ENCODE data around the gene TMPRSS11F.

DNA sequence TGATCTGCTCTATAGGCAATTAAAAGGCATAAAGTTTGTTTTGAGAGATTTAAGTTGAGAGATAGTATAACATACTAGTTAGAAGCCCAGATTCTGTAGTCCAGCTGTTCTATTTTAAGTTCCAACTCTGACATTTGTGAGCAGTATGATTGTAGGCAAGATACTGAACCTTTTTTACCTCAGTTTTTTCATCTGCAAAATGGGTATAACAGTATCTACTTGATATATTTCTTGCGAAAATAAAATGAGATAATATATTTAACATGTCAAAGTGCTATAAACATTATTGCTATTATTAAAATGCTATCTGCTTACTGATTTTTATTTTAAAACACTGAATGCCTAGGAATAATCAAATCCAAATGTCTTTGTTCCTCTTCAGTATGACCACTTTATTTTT is 19.2 kb downstream of the TMPRSS11F start:
- TF ChIP-seq CTCF (IDR thresholded peaks at IDR 0.05) (no peak), EZH2 (IDR thresholded peaks at IDR 0.05; ENCODE audit: borderline replicate concordance, insufficient read depth, low read depth, low read length, poor library complexity, severe bottlenecking) (no peak)
